ENCODE data around the gene UNK. TPM values are rescaled to one million over a fixed set of nuclear protein-coding genes. Genes with fewer than 3 reads are reported as not detected.

The UNK gene
- total and polyA plus RNA-seq, 2 of the 13 experiments (the other 11 are each of a cell fraction or from before 2014, with no cell fraction given) = 31.6 to 33.0 TPM

DNA sequence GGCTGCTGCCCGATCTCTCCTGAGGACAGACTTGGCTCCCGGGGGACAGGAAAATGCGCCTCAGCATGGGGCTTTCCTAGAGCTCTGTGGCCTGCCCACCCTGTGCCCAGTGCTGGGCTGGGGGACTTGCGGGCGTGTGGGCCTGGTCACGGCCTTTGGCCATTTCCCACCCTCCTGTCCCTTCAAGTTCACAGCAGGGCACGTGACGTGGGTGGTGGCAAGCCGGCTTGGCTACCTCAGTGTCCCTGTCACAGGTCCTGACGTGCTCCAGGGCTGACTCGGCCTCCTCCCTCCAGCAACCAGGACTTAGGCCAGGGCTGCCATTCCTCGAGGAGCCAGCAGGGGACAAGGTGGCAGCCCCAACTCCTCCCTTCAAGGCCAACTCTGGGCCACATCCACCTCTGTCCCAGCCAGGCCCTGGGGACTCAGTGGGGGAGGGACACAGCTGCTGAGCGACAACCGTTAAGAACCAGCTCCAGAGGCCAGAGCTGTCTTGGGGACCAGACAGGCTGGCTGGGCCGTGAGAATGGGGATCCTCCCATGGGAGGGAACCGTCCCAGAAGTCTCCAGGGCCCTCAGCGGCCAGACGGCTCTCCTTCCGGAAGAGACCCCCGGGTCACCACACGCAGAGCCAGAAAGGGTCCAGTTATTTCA lies 60.6 kb downstream of the UNK start (continued):
- TF ChIP-seq, protein P1, sequence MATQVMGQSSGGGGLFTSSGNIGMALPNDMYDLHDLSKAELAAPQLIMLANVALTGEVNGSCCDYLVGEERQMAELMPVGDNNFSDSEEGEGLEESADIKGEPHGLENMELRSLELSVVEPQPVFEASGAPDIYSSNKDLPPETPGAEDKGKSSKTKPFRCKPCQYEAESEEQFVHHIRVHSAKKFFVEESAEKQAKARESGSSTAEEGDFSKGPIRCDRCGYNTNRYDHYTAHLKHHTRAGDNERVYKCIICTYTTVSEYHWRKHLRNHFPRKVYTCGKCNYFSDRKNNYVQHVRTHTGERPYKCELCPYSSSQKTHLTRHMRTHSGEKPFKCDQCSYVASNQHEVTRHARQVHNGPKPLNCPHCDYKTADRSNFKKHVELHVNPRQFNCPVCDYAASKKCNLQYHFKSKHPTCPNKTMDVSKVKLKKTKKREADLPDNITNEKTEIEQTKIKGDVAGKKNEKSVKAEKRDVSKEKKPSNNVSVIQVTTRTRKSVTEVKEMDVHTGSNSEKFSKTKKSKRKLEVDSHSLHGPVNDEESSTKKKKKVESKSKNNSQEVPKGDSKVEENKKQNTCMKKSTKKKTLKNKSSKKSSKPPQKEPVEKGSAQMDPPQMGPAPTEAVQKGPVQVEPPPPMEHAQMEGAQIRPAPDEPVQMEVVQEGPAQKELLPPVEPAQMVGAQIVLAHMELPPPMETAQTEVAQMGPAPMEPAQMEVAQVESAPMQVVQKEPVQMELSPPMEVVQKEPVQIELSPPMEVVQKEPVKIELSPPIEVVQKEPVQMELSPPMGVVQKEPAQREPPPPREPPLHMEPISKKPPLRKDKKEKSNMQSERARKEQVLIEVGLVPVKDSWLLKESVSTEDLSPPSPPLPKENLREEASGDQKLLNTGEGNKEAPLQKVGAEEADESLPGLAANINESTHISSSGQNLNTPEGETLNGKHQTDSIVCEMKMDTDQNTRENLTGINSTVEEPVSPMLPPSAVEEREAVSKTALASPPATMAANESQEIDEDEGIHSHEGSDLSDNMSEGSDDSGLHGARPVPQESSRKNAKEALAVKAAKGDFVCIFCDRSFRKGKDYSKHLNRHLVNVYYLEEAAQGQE (IDR thresholded peaks at IDR 0.05; ENCODE audit: borderline replicate concordance in 1 of 2, low read depth in 1 of 2, low read length in 2 of 2) = peak in 1 of 2 experiments; percentile 29; a peak in 1 of 4 replicates
- TF ChIP-seq, protein P2, sequence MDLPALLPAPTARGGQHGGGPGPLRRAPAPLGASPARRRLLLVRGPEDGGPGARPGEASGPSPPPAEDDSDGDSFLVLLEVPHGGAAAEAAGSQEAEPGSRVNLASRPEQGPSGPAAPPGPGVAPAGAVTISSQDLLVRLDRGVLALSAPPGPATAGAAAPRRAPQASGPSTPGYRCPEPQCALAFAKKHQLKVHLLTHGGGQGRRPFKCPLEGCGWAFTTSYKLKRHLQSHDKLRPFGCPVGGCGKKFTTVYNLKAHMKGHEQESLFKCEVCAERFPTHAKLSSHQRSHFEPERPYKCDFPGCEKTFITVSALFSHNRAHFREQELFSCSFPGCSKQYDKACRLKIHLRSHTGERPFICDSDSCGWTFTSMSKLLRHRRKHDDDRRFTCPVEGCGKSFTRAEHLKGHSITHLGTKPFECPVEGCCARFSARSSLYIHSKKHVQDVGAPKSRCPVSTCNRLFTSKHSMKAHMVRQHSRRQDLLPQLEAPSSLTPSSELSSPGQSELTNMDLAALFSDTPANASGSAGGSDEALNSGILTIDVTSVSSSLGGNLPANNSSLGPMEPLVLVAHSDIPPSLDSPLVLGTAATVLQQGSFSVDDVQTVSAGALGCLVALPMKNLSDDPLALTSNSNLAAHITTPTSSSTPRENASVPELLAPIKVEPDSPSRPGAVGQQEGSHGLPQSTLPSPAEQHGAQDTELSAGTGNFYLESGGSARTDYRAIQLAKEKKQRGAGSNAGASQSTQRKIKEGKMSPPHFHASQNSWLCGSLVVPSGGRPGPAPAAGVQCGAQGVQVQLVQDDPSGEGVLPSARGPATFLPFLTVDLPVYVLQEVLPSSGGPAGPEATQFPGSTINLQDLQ (CRISPR knock-in tag; IDR thresholded peaks at IDR 0.05) = no peak
- no peak for TF ChIP-seq TRIM24 (CRISPR knock-in tag; IDR thresholded peaks at IDR 0.05)
- TF ChIP-seq, protein P3, sequence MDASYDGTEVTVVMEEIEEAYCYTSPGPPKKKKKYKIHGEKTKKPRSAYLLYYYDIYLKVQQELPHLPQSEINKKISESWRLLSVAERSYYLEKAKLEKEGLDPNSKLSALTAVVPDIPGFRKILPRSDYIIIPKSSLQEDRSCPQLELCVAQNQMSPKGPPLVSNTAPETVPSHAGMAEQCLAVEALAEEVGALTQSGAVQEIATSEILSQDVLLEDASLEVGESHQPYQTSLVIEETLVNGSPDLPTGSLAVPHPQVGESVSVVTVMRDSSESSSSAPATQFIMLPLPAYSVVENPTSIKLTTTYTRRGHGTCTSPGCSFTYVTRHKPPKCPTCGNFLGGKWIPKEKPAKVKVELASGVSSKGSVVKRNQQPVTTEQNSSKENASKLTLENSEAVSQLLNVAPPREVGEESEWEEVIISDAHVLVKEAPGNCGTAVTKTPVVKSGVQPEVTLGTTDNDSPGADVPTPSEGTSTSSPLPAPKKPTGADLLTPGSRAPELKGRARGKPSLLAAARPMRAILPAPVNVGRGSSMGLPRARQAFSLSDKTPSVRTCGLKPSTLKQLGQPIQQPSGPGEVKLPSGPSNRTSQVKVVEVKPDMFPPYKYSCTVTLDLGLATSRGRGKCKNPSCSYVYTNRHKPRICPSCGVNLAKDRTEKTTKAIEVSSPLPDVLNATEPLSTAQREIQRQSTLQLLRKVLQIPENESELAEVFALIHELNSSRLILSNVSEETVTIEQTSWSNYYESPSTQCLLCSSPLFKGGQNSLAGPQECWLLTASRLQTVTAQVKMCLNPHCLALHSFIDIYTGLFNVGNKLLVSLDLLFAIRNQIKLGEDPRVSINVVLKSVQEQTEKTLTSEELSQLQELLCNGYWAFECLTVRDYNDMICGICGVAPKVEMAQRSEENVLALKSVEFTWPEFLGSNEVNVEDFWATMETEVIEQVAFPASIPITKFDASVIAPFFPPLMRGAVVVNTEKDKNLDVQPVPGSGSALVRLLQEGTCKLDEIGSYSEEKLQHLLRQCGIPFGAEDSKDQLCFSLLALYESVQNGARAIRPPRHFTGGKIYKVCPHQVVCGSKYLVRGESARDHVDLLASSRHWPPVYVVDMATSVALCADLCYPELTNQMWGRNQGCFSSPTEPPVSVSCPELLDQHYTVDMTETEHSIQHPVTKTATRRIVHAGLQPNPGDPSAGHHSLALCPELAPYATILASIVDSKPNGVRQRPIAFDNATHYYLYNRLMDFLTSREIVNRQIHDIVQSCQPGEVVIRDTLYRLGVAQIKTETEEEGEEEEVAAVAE (CRISPR knock-in tag; IDR thresholded peaks at IDR 0.05; ENCODE audit: borderline replicate concordance) = 0 out of 2 replicates have a peak, but pooled peaks have one; percentile 45
- TF ChIP-seq ZNF749 (CRISPR knock-in tag; IDR thresholded peaks at IDR 0.05; ENCODE audit: borderline replicate concordance) = no peak
- peak; percentile 71 for TF ChIP-seq YEATS2 (CRISPR knock-in tag; IDR thresholded peaks at IDR 0.05; ENCODE audit: borderline replicate concordance)
- TF ChIP-seq, protein P4, sequence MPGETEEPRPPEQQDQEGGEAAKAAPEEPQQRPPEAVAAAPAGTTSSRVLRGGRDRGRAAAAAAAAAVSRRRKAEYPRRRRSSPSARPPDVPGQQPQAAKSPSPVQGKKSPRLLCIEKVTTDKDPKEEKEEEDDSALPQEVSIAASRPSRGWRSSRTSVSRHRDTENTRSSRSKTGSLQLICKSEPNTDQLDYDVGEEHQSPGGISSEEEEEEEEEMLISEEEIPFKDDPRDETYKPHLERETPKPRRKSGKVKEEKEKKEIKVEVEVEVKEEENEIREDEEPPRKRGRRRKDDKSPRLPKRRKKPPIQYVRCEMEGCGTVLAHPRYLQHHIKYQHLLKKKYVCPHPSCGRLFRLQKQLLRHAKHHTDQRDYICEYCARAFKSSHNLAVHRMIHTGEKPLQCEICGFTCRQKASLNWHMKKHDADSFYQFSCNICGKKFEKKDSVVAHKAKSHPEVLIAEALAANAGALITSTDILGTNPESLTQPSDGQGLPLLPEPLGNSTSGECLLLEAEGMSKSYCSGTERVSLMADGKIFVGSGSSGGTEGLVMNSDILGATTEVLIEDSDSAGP (CRISPR knock-in tag; IDR thresholded peaks at IDR 0.05; ENCODE audit: borderline replicate concordance) = peak; percentile 44
- TF ChIP-seq ZNF333 (CRISPR knock-in tag; IDR thresholded peaks at IDR 0.05; ENCODE audit: borderline replicate concordance) = peak; percentile 36; the same call in 1 of the 2 replicates
- TF ChIP-seq, protein P5, sequence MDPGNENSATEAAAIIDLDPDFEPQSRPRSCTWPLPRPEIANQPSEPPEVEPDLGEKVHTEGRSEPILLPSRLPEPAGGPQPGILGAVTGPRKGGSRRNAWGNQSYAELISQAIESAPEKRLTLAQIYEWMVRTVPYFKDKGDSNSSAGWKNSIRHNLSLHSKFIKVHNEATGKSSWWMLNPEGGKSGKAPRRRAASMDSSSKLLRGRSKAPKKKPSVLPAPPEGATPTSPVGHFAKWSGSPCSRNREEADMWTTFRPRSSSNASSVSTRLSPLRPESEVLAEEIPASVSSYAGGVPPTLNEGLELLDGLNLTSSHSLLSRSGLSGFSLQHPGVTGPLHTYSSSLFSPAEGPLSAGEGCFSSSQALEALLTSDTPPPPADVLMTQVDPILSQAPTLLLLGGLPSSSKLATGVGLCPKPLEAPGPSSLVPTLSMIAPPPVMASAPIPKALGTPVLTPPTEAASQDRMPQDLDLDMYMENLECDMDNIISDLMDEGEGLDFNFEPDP (CRISPR knock-in tag; conservative IDR thresholded peaks at IDR 0.05) = no peak
- TF ChIP-seq JUN (CRISPR knock-in tag; IDR thresholded peaks at IDR 0.05) = 0 out of 2 replicates have a peak, but pooled peaks have one; percentile 0
- TF ChIP-seq SUZ12 (IDR thresholded peaks at IDR 0.05; ENCODE audit: low read depth, low read length) = no peak
- TF ChIP-seq ZFP90 (CRISPR knock-in tag; IDR thresholded peaks at IDR 0.05; ENCODE audit: borderline replicate concordance) = no peak

Data from HepG2 (cell line).